Measurements from ENCODE around the gene RIPOR2.

GRCh38 chr6:24959319-24959718 is 23.6 kb upstream of the RIPOR2 start:
- no peak for TF ChIP-seq CTCF (IDR thresholded peaks at IDR 0.05; ENCODE audit: low read depth, low read length, missing input control)
- no peak for TF ChIP-seq FOXA1 (IDR thresholded peaks at IDR 0.05)

Measured in liver (tissue), 2 donors.